BJ (cell line): ENCODE results near the gene HOXA3. TPM values are rescaled to one million over a fixed set of nuclear protein-coding genes. Genes with fewer than 3 reads are reported as not detected.

Source experiments
- CTCF ChIA-PET: fragments of 350-600 bp; formaldehyde crosslinking; extraction: SDS; loops from one replicate; lab custom pipeline; 2021; ENCODE audit warnings: antibody characterized with exemption, inconsistent platforms; lab: Yijun Ruan, JAX
- POLR2A ChIA-PET: fragments of 300-600 bp; sonication (Branson Sonifier 250); formaldehyde crosslinking; extraction: SDS; loops from one replicate; lab custom pipeline; 2021; ENCODE audit warnings: antibody characterized with exemption; lab: Charles Lee
- DNase-seq: peaks from one replicate; pipeline ENCODE4 v3.0.0-alpha.2; 2011; ENCODE audit warnings: low read depth
- H3K27me3 ChIP-seq: 2 replicates; pipeline ENCODE4 v1.6.0; 2011; ENCODE audit warnings: low read length; ENCODE audit not compliant: control insufficient read depth, insufficient read depth
- H3K36me3 ChIP-seq: 2 replicates; pipeline ENCODE4 v1.5.1; 2011; ENCODE audit warnings: low read length; ENCODE audit not compliant: control insufficient read depth, insufficient read depth
- H3K4me3 ChIP-seq: 2 replicates; pipeline ENCODE4 v1.5.1; 2011; ENCODE audit warnings: low read depth, mild to moderate bottlenecking, control low read depth, low read length
- CTCF ChIP-seq: IDR thresholded peaks from 2 replicates; pipeline ENCODE4 v1.5.1; 2011; ENCODE audit warnings: low read depth, mild to moderate bottlenecking, control low read depth, inconsistent platforms, low read length, moderate library complexity; ENCODE audit not compliant: insufficient read depth
- polyA plus RNA-seq: library from polyadenylated mRNA; depleted of rRNA; stranded (reverse); fragments of >200 nt; gene quantifications from 2 replicates; pipeline ENCODE4 v1.2.3, GENCODE V29; 2011

The HOXA3 gene
- polyA plus RNA-seq, 1 experiment: 0.15 TPM

- no peak for TF ChIP-seq CTCF
- Histone ChIP-seq H3K27me3 (no peaks in the 10 kb centered on the region), H3K4me3 (no peak overlapping the region), H3K36me3 (no peaks in the 10 kb centered on the region)
- no peak for DNase-seq
- CTCF ChIA-PET: interaction anchor here (1.3 kb wide), 1 partner anchor 8 kb away, joined by 3 read pairs; no protein-coding TSS in a partner anchor
- POLR2A ChIA-PET: no interaction called here
Observed at GRCh38 chr7:27123477-27124053, 28.8 kb downstream of the HOXA3 start.

GRCh38 chr7:27123007-27123476, 29.3 kb downstream of the HOXA3 start:
- Histone ChIP-seq H3K27me3 (no peaks in the 10 kb centered on the region; the same call in 1 of the 2 replicates), H3K36me3 (no peaks in the 10 kb centered on the region), H3K4me3 (no peak overlapping the region)
- DNase-seq: no peak
- ChIA-PET POLR2A (no interaction called here), CTCF (interaction anchor here (1.3 kb wide), 1 partner anchor 9 kb away, joined by 3 read pairs; no protein-coding TSS in a partner anchor)
- no peak for TF ChIP-seq CTCF

GRCh38 chr7:27122077-27122910, 30.1 kb downstream of the HOXA3 start:
- CTCF ChIA-PET: no interaction called here
- H3K4me3 ChIP-seq: no peak overlapping the region
- POLR2A ChIA-PET: no interaction called here
- no peak for DNase-seq
- no peaks in the 10 kb centered on the region; the same call in 1 of the 2 replicates for H3K27me3 ChIP-seq
- no peaks in the 10 kb centered on the region for H3K36me3 ChIP-seq
- no peak for TF ChIP-seq CTCF

- H3K27me3 ChIP-seq: peaks cover 1% of the 10 kb centered on the region; the same call in 1 of the 2 replicates
- ChIA-PET POLR2A (no interaction called here), CTCF (no interaction called here)
- no peak for TF ChIP-seq CTCF
- H3K36me3 ChIP-seq: no peaks in the 10 kb centered on the region
- H3K4me3 ChIP-seq: no peak overlapping the region
- DNase-seq: no peak
Observed at GRCh38 chr7:27121684-27122076, 30.7 kb downstream of the HOXA3 start.

DNA sequence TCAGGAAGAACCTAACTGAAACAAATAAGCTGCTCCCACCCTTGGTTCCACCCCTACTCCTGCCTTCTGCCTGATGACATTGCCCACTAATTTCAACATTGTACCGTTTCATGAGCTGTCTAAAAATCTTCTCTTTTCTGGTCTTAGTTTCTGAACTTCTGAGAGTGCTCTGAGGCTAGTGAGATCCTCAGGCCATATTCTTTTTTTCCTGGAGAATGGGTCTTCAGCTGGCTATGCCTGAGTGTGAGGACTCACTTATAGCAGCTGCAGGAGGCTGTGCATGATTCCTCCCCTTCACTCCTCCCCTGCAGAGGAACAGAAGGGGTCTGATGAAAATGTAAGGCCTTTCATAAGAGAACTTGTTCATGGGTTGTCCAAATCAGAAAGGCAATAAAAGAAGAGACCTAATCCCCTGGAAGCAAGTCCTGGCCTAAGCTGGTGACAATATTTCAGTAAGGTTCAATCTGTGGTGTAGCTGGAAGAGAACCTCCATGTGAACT, 32.9 kb downstream of the HOXA3 start:
- CTCF ChIA-PET: interaction anchor here (1.1 to 1.8 kb wide), 2 partner anchors 14 to 266 kb away, joined by 3 to 4 read pairs; no protein-coding TSS in a partner anchor
- Histone ChIP-seq H3K4me3 (no peak overlapping the region), H3K36me3 (no peaks in the 10 kb centered on the region; the same call in 1 of the 2 replicates), H3K27me3 (peaks cover 6% of the 10 kb centered on the region; the same call in 1 of the 2 replicates)
- TF ChIP-seq CTCF: no peak
- POLR2A ChIA-PET: no interaction called here
- no peak for DNase-seq
